ENCODE measurements around the gene ADGRG4. TPM values are rescaled to one million over a fixed set of nuclear protein-coding genes. Genes with fewer than 3 reads are reported as not detected.

The ADGRG4 gene
- polyA plus RNA-seq, 1 of the 3 experiments (the other 2 are of a cell fraction) = not detected

DNA sequence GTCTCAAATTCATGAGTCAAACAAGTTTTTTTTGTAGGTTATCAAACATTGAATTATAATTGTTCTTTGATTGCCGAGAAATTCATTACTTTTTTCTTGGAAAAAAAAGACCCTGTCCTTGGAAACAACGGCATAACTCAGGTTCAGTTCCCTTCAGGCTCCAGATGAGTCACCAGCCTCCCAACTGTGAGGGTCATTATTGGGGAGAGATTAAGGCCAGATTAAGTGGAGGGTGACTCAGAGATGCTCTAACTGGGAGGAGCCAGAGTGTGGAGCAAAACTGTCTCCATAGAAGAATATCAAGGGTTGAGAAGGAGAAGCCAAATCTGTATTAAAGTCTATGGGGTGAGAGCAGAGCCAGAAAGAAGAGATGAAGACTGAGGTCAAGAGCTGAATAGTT, 9.6 kb downstream of the ADGRG4 start:
- no peak for DNase-seq
- 18% methylated on average over 2 of the region's 2 CpGs for WGBS (ENCODE audit: low lambda C conversion rate)
- ChIA-PET POLR2A (no interaction called here), CTCF (no interaction called here)
- Histone ChIP-seq H3K4me1 (ENCODE audit: control insufficient read depth in 1 of 2, insufficient read depth in 2 of 2, low read depth in 1 of 2, low read length in 1 of 2) (no peaks in the 10 kb centered on the region), H3K27me3 (ENCODE audit: insufficient read depth) (no peaks in the 10 kb centered on the region), H3K9me2 (no peaks in the 10 kb centered on the region), H3K4me3 (ENCODE audit: low read depth in 2 of 2, low read length in 1 of 2) (no peak overlapping the region), H3F3A (replicated peaks; ENCODE audit: insufficient read depth) (no peaks in the 10 kb centered on the region), H3K36me3 (replicated peaks in 1 of 2; ENCODE audit: control insufficient read depth in 1 of 2, insufficient read depth in 2 of 2, low read length in 1 of 2) (no peaks in the 10 kb centered on the region), H3K27ac (ENCODE audit: low read depth in 2 of 2, low read length in 1 of 2) (no peak overlapping the region), H3K9ac (no peak overlapping the region), H2AFZ (ENCODE audit: low read depth) (no peak overlapping the region), H3K9me3 (no peaks in the 10 kb centered on the region), H4K20me1 (ENCODE audit: insufficient read depth) (no peaks in the 10 kb centered on the region), H3K79me2 (ENCODE audit: insufficient read depth) (no peaks in the 10 kb centered on the region), H3K4me2 (no peak overlapping the region)
- no peak for TF ChIP-seq PBX3 (IDR thresholded peaks at IDR 0.05)
- TF ChIP-seq FOSL2 (IDR thresholded peaks at IDR 0.05; ENCODE audit: borderline replicate concordance, low read depth) = peak; percentile 30; the same call in 1 of the 2 replicates
- TF ChIP-seq JUND (IDR thresholded peaks at IDR 0.05) = no peak
- no peak for TF ChIP-seq SMC3 (IDR thresholded peaks at IDR 0.05; ENCODE audit: low read depth, low read length)
- no peak for TF ChIP-seq USF1 (IDR thresholded peaks at IDR 0.05; ENCODE audit: borderline replicate concordance, low read depth)

DNA sequence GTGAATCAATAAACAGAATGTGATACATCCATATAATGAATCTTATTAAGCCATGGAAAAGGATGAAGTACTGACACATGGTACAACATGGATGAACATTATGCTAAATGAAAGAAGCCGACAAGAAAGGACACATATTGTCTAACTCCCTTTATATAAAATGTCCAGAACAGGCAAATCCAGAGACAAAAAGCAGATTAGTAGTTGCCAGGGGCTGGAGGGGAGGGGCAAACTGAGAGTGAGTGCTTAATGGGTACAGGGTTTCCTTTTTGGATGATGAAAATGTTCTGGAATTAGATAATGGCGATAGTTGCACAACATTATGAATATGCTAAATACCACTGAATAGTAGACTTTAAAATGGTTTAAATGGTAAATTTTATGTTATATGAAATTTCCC, 17.4 kb downstream of the ADGRG4 start:
- Histone ChIP-seq H3K4me2 (no peak overlapping the region), H3K4me1 (ENCODE audit: control insufficient read depth in 1 of 2, insufficient read depth in 2 of 2, low read depth in 1 of 2, low read length in 1 of 2) (peaks cover 0 to 7% of the 10 kb centered on the region in 2 experiments; a peak in 1 of 4 replicates), H3K27me3 (ENCODE audit: insufficient read depth) (no peaks in the 10 kb centered on the region; the same call in 1 of the 2 replicates), H3K9me2 (no peaks in the 10 kb centered on the region), H3K27ac (ENCODE audit: low read depth in 2 of 2, low read length in 1 of 2) (peak overlapping the region in 1 of 2 experiments; percentile 89; a peak in 1 of 4 replicates), H3K36me3 (replicated peaks in 1 of 2; ENCODE audit: control insufficient read depth in 1 of 2, insufficient read depth in 2 of 2, low read length in 1 of 2) (no peaks in the 10 kb centered on the region), H3K9me3 (no peaks in the 10 kb centered on the region), H4K20me1 (ENCODE audit: insufficient read depth) (no peaks in the 10 kb centered on the region), H3K79me2 (ENCODE audit: insufficient read depth) (no peaks in the 10 kb centered on the region), H3K4me3 (ENCODE audit: low read depth in 2 of 2, low read length in 1 of 2) (no peak overlapping the region), H2AFZ (ENCODE audit: low read depth) (no peak overlapping the region), H3F3A (replicated peaks; ENCODE audit: insufficient read depth) (no peaks in the 10 kb centered on the region), H3K9ac (no peak overlapping the region)
- no peak for TF ChIP-seq GABPA (IDR thresholded peaks at IDR 0.05; ENCODE audit: low read depth)
- TF ChIP-seq SIN3A (IDR thresholded peaks at IDR 0.05; ENCODE audit: borderline replicate concordance, low read depth, low read length) = no peak
- TF ChIP-seq IRF3 (IDR thresholded peaks at IDR 0.05; ENCODE audit: low read depth, low read length) = no peak
- TF ChIP-seq NFIC (IDR thresholded peaks at IDR 0.05; ENCODE audit: borderline replicate concordance) = no peak
- TF ChIP-seq USF1 (IDR thresholded peaks at IDR 0.05; ENCODE audit: borderline replicate concordance, low read depth) = no peak
- TF ChIP-seq TEAD4 (IDR thresholded peaks at IDR 0.05; ENCODE audit: borderline replicate concordance, insufficient read depth) = no peak
- TF ChIP-seq TCF12 (IDR thresholded peaks at IDR 0.05) = no peak
- no peak for TF ChIP-seq MEF2A (IDR thresholded peaks at IDR 0.05; ENCODE audit: borderline replicate concordance, low read depth)
- no peak for TF ChIP-seq JUND (IDR thresholded peaks at IDR 0.05)
- no peak; a peak in 1 of 4 replicates for TF ChIP-seq EP300 (IDR thresholded peaks at IDR 0.05; ENCODE audit: borderline replicate concordance in 1 of 2, low read depth in 1 of 2, low read length in 1 of 2)
- WGBS (ENCODE audit: low lambda C conversion rate) = 17% methylated on average over 2 of the region's 2 CpGs
- CTCF ChIA-PET = no interaction called here
- DNase-seq = no peak
- POLR2A ChIA-PET = no interaction called here

Data from SK-N-SH (cell line).